Measurements from ENCODE around the gene STX5. TPM values are rescaled to one million over a fixed set of nuclear protein-coding genes. Genes with fewer than 3 reads are reported as not detected.
"Not testable (repeated sequence)": the region's sequence is repeated elsewhere in the genome, so short reads cannot be mapped to it uniquely, and the experiment has no call there.

The STX5 gene
- polyA plus RNA-seq, 3 donors = 51.6 to 57.9 (median 56.7) TPM

DNA sequence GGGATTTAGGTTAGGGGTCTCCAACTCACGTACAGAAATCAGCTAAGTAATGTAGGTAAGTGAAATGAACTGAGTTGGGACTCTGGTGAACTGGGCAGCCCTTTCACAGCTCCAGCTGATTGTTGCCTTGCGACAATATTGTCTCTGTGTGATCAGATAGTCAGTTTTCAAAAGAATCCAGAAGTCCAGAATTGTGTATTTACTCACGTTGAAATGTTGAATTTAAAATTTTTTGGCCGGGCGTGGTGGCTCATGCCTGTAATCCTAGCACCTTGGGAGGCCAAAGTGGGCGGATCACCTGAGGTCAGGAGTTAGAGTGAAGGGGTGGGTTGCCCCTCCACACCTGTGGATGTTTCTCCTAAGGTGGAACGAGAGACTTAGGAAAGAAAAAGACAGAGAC, 26.4 kb upstream of the STX5 start:
- DNase-seq (ENCODE audit: extremely low read depth in 1 of 11, low read depth in 9 of 11, low spot score in 4 of 11) = no peak

DNA sequence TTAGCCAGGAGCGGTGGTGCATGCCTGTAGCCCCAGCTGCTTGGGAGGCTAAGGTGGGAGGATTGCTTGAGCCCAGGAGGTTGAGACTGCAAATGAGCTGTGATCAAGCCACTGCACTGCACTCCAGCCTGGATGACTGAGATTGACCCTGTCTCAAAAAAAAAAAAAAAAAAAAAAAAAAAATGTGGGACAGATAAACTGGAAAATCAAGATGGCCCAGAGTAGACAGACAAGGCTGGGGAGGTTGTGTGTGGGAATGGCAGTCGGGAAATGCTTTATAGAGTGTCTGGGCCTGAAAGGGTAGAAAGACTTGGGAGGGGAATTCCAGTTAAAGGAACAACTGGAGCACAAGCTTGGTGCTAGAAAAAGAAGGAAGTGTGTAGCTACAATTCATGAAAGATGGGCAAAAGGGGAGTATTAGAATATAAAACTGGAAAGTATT, 25.7 kb upstream of the STX5 start:
- DNase-seq (ENCODE audit: extremely low read depth in 1 of 11, low read depth in 9 of 11, low spot score in 4 of 11) = no peak

DNA sequence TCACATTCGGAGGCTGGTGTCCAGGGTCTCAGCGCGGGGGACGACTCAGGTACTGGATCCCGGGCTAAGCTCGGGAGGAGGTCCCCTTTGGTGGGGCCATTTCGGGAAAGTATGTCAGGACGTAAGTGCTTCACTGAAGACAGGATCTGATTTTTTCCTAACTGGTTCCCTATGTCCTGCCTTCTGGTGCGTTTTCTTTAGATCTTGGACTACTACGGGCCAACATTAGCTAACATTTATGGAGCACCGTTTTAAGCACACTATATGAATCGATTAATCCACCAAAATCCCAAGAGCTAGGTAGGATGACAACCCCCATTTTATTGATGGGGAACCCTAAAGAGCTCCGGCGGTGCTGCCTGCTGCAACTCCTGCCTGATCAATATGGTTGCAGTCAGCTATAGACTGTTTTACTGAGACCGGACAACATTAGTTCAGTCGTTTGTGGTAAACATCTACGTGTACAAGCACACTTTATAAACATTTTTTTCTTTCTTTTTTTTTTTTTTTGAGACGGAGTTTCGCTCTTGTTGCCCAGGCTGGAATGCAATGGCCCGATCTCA, 24.6 kb upstream of the STX5 start:
- no peak for DNase-seq (ENCODE audit: extremely low read depth in 1 of 11, low read depth in 9 of 11, low spot score in 4 of 11)

DNA sequence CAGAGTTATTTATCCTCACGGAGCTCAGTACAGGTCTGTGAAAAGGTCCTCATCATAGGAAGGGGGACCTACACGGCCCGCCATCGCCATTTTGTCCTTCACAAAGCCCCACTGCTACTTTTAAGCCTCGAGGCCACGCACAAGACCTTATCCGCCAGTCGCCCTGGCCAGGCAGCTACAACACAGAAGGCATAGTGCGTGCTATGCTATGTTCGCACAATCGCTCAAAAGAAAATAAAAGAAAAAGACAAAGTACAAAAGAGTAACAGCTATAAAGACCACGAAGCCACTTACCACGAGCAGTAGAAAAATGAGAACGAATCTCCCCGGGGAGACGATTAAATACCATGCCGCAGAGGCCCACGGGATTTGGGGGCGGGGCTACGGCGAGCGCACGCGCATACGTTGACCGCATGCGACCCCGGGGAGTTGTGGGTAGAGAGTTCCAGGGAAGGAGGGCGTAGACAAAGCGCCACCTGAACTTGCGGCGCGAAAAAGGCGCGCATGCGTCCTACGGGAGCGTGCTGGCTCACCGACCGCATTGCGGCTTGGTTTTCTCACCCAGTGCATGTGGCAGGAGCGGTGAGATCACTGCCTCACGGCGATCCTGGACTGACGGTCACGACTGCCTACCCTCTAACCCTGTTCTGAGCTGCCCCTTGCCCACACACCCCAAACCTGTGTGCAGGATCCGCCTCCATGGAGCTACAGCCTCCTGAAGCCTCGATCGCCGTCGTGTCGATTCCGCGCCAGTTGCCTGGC, 23.9 kb upstream of the STX5 start:
- DNase-seq (ENCODE audit: extremely low read depth in 1 of 11, low read depth in 9 of 11, low spot score in 4 of 11) = peak; percentile 88 to 97 (median 95)

DNA sequence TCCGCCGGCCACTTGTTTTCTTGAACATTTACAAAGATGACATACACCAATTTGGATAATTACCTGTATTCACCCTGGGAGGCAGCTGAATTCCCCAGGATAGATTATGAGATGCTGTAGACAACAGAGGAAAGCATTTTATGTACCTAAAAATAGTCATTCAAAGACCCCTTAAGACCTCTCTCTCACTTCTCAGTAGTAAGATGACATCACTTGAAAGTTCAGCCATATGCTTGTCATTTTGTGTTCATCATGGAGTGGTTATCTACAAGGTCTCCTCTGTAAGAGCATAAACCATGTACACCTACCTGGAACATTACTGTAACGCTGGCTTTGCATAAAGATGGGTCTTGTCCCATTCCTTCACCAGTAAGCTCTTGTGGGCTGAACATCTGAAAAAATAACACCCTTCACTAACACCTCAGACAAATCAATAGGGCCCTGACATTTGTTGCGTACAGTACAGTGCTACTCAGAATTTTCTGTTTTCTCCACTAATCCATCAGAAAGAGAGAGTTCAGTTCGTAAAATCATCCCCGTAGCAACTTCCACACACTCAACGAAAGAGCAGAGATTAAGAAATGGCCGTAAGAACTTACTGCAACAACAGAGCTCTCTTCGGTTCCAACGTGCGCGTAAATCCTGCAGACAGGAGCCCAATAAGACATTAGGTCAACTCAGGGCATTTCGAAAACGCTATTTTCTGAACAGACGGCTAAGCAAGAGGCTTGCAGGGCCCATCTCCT, 23.1 kb upstream of the STX5 start:
- DNase-seq (ENCODE audit: extremely low read depth in 1 of 11, low read depth in 9 of 11, low spot score in 4 of 11) = no peak

DNA sequence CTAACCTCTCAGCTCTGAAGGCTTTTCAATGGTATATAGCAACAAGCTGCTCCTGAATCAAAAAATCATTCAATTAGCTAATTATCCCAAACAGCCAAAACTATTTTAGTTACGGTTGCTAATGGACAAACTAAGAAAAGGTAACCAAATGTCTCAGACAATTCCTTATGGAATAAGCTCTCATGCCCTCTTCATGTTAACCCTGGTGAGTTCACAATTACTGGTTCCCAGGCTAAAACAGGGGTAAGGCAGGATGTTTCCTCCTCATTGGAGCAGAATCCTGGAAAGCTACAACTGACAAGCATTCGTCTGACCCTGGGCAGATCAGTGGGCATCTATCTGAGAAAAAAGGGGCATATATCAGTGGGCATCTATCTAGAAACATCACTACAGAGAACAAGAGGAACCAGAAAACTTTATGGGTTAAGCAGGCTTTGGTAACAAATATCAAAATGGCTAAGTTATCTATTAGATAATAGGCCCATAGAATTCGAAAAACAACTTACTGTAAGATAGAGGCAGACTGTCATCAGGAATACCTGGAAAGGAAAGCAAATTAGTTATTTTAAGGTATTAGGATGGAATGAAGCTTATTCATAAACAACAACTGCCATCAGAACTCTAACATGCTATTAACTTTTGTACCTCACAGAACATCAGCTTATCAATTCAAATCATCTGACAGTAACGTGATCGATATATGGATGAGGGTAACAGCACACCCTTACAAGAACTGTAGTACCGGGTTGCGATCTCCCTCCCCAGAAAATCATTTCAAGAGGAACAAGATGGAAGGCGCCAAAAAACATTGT, 22.4 kb upstream of the STX5 start:
- no peak for DNase-seq (ENCODE audit: extremely low read depth in 1 of 11, low read depth in 9 of 11, low spot score in 4 of 11)

DNA sequence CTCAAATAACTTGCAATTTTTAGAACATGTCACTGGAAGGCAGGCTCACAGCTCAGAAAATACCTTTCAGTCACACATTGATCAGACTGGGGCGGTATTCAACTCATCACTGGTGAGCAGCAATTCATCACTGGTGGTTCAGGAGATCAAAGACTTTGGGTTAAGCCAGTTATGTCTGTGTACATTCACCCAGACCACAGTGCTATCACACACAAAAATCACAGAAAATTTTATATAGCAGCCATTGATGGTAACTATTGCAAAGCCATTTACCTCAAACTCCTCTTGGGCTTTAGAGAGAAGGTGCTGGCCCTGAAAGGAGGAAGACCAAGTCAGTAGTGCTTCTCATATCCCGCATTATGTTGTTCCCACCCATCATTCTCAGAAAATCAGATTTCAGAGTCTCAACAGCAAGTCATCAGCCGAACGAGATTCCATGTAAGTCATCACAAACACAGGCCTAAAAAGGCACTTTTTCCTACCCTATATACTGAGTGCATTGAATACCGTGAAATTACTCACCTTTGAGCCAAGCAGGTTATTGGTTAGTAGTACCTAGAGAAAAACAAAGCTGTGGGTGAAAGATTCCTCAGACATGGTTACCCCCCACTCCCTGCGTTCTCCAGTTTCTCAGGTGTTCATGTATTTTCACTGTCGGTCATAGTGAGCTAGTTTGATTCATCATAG, 21.6 kb upstream of the STX5 start:
- no peak for DNase-seq (ENCODE audit: extremely low read depth in 1 of 11, low read depth in 9 of 11, low spot score in 4 of 11)

DNA sequence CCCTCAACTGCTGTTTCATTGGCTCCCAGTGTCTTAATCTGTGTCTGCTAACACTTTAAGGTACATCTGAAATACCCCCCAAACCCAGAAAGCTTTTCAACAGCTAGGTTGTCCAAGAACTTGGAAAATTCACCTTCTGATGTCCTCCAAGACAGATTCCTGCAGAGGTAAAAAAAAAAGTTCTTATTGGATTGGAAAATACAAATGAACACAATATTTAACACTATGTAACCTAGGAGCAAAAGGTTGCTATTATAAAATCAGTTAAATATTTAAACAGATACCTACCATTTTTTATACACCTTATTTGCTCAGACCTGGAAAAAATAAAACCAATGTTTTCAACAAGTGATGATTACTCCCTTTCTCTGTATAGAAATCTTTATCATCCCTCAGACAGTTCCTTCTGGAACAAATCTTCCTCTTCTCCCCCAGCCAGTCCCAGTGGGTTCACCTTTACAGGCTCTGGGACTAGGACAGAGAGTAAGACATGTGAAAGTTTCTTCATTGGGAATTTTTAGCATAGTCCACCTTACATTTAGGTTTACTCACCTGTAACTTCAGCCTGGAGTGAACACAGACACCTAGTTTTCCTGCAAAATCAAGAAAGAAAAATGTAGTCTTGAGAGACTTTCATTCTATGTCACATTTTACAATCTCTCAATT, 20.8 kb upstream of the STX5 start:
- no peak for DNase-seq (ENCODE audit: extremely low read depth in 1 of 11, low read depth in 9 of 11, low spot score in 4 of 11)

DNA sequence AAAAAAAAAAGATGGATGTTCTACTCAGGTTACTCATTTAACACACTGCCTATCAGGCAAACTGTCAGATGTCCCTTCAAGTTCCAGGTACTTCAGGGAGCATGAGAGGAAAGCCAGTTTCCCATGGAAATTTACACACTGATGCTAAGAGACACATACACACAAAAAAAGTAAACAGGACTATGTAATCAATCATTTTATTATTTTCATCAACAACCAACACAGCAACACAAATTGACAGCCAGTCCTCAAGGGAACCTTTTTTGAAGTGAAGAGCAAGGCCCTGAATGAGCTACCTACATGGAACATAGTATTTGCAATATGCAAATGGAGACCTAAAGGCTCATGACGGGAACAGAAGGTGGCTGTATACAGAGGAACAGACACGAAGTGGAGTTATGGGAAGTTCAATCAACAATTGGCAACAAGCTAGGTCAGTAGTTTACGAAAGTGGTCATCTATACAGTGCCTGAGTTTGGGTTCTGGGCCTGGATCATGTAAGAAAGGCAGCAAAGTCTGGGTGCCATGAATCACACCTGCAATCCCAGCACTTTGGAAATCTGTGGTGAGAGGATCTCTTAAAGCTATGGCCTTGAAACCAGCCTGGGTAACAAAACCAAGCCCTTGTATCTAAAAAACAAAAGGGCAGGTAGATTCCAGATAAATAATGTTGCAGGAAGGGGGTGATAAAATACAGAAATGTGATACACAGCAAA, 20.1 kb upstream of the STX5 start:
- DNase-seq (ENCODE audit: extremely low read depth in 1 of 11, low read depth in 9 of 11, low spot score in 4 of 11) = no peak

DNA sequence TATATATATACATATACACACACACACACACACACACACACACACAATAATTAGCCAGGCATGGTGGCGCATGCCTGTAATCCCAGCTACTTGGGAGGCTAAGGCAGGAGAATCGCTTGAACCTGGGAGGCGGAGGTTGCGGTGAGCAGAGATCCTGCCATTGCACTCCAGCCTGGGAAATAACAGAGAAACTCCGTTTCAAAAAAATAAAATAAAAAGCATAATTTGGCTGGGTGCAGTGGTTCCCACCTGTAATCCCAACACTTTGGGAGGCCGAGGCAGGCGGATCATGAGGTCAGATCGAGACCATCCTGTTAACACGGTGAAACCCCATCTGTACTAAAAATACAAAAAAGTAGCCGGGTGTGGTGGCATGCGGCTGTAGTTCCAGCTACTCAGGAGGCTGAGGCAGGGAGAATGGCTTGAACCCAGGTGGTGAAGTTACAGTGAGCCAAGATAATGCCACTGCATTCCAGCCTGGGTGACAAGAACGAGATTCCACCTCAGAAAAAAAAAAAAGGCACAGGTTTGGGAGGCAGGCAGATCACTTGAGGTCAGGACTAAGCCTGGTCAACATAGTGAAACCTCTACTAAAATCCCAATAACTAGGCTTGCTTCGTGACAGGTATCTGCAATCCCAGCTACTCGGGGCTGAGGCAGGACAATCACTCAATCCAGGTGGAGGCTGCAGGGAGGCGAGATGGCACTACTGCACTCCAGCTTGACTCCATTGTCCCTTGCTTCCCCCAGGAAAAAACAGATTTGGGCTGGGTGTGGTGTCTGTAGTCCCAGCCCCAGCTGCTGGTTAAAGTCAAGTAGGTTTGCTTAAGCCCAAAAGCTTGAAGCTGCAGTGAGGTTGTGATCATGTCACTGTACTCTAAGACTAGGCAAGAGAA, 19.3 kb upstream of the STX5 start:
- no peak for DNase-seq (ENCODE audit: extremely low read depth in 1 of 11, low read depth in 9 of 11, low spot score in 4 of 11)

DNA sequence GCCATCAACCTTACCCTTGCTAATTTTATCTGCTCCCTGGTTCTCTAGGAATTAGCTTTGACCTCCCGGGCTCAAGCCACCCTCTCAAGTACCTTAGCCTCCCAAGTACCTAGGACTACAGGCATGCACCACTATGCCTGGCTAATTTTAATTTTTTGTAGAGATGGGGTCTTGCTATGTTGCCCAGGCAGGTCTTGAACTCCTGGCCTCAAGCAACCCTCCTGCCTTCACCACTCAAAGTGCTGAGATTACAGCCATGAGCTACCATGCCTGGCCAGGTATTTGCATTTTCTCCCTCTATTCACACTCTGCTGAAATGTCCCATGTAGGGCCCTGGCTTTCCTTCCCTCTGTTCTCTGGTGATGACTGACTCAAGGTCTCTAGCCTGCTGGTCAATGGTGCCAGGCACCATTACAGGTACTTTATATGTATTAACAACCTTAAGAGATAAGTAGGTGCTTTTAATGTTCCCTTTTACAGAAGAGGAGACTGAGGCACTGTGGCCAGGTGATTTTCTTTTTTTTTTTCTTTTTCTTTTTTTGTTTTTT, 16.0 kb upstream of the STX5 start:
- no peak for DNase-seq (ENCODE audit: extremely low read depth in 1 of 11, low read depth in 9 of 11, low spot score in 4 of 11)

DNA sequence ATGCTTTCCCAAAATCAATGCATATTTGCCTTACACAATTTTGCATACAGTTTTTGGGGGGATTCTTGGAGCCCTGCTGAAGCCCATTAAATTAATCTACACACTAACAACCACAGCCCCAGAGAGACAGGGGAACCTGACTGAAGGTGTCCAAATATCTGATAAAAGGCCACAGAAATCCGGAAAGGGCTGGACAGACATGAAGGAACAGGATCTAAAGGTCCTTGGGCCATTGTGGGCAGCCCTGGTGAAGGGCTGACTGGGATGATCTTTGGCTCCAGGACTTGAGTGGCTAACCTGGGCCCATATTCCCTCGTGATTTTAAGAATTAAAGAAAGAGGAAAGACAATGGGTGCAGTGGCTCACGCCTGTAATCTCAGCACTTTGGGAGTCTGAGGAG, 14.3 kb upstream of the STX5 start:
- no peak for DNase-seq (ENCODE audit: extremely low read depth in 1 of 11, low read depth in 9 of 11, low spot score in 4 of 11)

DNA sequence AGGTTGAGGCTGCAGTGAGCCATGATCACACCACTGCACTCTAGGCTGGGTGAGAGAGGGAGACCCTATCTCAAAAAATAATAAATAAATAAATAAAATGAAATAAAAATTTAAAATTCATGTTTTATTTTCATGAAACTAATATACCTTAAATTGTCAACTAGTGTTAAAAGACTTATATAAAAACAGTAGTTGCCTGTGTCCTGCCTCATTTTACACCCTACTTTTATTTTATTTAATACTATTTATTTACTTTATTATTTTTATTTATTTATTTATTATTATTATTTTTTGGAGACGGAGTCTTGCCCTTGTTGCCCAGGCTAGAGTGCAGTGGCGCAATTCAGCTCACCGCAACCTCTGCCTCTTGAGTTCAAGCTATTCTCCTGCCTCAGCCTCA, 12.3 kb upstream of the STX5 start:
- no peak for DNase-seq (ENCODE audit: extremely low read depth in 1 of 11, low read depth in 9 of 11, low spot score in 4 of 11)

DNA sequence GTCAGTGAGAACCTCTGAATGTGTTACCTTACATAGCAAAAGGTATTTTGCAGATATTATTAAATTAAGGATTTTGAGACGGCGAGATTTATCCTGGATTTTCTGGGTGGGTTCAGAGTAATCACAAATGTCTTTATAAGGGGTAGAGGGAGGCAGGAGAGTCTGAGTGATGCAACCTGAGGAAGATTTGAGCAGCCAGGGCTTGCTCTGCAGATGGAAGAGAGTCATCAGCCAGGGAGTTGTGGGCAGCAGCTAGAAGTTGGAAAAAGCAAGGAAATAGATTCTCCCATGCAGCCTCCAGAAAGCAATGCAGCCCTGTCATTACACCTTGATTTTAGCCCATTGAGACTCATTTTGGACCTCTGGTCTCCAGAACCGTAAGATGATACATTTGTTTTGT, 11.6 kb upstream of the STX5 start:
- no peak for DNase-seq (ENCODE audit: extremely low read depth in 1 of 11, low read depth in 9 of 11, low spot score in 4 of 11)

DNA sequence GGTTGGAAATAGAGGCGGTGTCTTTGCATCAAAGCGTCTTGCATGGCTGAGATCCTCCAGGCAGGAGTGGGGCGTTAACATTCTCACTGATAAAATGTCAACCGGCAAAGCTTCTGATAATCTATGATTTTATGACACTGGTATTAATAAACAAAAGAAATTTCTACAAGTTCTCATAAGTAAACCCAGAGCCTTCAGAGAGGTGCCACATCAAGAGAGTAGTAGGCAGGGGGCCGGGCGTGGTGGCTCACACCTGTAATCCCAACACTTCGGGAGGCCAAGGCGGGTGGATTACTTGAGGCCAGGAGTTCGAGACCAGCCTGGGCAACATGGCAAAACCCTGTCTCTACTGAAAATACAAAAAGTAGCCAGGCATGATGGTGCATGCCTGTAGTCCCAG, 11.0 kb upstream of the STX5 start:
- DNase-seq (ENCODE audit: extremely low read depth in 1 of 11, low read depth in 9 of 11, low spot score in 4 of 11) = not testable (repeated sequence)

DNA sequence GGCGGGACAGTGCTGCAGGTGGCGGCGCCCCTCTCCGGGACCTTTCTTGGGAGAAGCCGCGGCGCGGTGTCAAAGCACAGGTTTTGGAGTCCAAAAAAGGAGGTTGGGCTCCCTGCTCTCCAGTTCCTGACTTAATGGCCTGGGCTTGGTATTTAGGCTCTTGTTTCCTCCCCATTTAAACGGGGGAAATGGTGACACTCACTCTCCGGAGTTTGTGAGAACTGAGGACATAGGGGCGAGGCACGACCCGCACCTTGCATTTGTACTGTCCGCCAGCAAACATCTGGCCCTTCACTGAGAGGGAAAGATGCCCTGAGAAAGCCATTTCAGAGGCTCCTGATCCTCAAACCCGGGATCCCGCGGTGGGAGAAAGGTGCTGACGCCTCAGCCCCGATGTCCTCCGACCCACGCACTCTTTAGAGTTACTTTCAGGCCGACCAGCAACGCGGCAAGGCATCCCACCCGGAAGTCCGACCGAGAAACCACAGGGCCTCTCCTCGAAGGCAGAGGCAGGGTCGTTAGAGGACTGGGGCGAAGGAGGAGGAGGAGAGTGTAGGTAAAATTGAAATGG, 10.4 kb upstream of the STX5 start:
- DNase-seq (ENCODE audit: extremely low read depth in 1 of 11, low read depth in 9 of 11, low spot score in 4 of 11) = peak in 1 of 11 donors; percentile 38

Measured in renal cortex interstitium (tissue), 11 donors.